ENCODE measurements around the gene NVL.
"Not testable (repeated sequence)": the region's sequence is repeated elsewhere in the genome, so short reads cannot be mapped to it uniquely, and the experiment has no call there.

NVL gene

DNA sequence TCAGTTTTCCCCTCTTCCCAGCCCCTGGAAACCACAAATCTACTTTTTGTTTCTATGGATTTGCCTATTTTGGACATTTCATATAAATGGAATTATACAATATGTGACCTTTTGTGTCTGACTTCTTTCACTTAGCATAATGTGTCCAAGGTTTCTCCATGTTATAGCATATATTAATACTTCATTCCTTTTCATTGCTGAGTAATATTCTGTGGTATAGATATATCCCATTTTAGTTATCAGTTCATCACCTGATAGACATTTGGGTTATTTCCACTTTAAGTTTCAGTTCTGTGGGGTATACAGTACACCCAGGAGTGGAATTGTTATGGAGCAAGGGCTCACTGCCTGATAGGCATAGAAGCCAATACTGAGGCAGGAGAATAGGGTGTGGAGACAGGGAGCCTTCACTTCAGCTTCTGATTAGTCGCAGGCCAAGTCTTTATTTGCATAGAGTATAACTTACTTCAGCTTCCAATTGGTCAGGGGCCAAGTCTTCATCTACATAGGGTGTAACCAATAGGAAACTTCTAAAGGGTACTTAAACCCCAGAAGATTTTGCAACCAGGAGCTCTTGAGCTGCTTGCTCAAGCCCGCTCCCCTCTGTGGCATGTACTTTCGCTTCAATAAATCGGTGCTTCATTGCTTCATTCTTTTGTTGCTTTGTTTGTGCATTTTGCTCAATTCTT, 8.3 kb upstream of the NVL start:
- DNase-seq, result no peak

DNA sequence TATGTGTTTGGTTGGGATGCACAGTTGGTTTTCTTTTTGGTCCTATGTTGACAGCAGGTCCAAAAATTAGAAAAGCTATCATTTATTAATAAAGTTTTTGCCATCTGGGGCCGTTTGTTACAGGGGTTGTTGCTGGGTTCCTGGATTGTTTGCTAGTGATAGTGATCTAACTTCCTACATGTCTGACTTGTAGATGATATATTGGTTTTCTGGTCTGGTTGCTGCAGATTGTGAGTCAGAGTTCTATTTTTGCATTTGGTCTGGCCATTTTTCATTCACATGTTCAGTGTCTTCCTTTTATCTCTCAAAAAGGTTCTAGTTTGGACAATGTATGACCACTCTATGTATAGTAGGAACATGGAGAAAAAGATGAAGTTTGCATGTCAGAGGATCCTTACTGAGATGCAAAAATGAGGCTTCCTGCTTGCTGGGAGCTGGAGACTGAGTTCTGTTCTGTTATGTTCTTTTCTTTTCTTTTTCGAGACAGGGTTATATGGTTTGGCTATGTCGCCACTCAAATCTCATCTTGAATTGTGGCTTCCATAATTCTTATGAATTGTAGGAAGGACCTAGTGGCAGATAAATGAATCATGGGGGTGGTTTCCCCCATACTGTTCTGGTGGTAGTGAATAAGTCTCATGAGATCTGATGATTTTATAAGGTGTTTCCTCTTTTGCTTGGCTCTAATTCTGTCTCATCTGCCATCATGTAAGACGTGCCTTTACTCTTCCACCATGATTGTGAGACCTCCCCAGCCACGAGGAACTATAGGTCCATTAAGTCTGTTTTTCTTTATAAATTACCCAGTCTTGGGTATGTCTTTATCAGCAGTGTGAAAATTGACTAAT, 4.2 kb upstream of the NVL start:
- no peak for DNase-seq

DNA sequence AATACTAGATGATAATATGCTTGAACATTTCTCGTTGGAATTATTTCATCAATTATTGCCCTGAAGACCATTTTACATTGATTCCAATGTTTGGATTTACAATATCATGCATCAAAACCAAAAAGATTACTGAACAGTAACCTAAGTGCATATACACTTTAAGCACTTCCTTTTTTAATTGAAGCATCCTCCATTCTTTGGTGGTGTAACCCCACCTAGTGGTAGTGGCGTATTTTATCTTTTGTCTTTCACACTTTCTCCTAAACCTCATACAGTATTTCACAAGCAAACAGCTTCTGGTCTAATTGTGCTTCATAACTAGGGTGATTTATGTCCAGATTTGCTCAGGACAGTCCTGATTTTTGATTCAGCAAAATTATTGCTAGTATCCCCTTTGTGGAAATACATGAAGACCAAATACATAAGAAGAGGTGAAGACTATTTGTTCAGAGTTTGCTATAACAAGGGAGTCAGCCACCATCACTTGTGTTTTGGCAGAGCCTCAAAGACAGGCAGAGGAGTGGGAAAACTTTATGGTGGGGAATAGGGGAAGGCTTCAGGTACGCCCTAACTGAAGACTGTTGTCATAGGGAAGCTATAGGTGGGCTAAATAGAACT, 3.4 kb upstream of the NVL start:
- peak in 4 of 51 donors; percentile 5 to 66 (median 13) for DNase-seq

- DNase-seq, result no peak
These were observed 1.9 kb upstream of the NVL start for GRCh38 chr1:224331824-224332223.

DNA sequence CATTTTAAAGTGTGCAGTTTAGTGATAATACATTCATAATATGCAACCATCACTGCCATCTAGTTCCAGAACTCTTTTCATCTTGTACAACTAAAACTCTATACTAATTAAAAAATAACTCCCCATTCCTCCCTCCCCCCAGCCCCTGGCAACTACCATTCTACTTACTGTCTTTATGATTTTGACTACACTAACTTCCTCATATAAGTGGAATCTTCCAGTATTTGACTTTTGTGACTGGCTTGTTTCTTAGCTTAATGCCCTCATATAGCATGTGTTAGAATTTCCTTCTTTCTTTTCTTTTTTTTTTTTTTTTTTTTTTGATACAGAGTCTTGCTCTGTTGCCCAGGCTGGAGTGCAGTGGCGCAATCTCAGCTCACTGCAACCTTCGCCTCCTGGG, 1.4 kb upstream of the NVL start:
- no peak for DNase-seq

- no peak for DNase-seq
These were observed 509 bp downstream of the NVL start for GRCh38 chr1:224329484-224329841.

GRCh38 chr1:224328644-224329043, 1.3 kb downstream of the NVL start:
- DNase-seq, result no peak

- DNase-seq, result no peak
These were observed 4.0 kb downstream of the NVL start for GRCh38 chr1:224325959-224326358.

DNA sequence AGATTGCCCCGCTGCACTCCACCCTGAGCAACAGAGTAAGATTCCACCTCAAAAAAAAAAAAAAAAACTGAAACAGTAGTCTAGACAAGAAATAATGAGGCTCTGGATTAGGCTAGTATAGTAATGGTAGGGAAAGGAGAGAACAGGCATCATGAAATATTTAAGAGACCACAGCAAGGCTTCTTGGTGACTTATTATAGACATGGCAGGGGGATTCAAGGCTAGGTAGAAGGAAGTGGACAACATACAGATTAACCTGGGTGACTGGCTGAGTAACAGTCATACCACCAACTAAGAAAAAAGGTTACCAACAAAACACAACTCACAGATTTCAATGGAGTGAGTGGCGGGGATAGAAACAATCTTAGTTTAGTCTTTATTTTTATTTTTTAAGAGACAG, 8.3 kb downstream of the NVL start:
- no peak for DNase-seq

- no peak for DNase-seq
These were observed 12.5 kb downstream of the NVL start for GRCh38 chr1:224317383-224318045.

DNA sequence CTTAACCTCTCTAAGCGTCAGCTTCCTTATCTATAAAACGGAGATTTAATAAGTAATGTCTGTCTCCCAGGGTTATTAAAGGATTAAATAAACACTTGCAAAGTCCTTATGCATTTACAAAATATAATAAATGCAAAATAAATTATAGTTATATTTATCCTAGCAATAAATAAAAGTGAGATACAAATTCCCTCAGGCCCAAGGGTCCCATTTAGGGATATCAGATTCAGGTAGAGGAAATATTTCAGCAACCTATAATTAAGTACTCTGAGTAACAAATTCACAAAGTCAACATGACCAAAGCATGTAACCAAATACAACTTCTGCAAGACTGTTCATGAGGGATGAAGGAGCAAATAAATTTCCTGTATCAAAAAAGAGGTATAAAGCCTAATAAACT, 17.9 kb downstream of the NVL start:
- DNase-seq, result no peak

DNA sequence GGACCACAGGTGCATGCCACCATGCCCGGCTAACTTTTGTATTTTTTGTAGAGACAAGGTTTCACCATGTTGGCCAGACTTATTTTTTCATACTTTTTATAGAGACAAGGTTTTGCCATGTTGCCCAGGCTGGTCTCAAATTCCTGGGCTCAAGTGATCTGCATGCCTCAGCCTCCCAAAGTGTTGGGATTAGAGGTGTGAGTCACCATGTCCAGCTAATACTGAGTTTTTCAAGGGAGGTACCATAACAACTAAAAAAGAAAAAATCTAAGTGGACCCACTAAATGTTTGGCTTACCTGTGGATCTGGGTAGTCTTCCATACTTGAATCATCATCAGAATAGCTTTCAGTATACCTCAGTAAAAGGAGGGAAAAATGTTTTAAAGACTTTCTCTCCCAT, 18.5 kb downstream of the NVL start:
- not testable (repeated sequence) for DNase-seq

DNA sequence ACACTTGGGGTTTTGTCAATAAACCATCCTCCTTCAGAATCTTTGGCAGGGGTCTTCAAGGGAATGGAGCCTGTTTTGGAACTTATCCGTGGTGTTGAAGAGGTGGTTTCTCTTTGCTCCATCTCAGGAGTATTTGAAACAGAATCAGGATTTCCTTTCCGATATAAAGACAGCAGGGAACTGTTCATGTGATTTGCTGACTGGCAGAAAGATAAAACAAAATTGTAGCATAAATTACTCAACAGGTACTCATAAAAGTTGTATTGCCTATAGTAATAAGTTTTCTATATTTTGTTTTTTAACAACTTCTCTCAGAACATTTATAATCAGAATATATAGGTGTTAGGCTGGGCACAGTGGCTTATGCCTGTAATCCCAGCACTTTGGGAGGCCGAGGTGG, 21.9 kb downstream of the NVL start:
- DNase-seq, result no peak

- DNase-seq, result no peak
These were observed 25.2 kb downstream of the NVL start for GRCh38 chr1:224304767-224305166.

DNA sequence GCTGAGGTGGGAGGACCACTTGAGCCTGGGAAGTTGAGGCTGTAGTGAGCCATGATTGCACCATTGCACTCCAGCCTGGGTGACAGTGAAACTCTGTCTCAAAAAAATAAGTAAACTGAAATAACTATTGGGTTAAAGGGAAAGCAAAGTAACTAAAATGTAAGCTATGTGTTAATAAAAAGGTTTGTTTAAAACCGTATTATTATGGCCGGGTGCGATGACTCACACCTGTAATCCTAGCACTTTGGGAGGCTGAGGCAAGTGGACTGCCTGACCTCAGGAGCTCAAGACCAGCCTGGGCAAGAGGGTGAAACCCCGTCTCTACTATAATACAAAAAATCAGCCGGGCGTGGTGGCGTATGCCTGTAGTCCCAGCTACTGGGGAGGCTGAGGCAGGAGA, 27.0 kb downstream of the NVL start:
- DNase-seq, result no peak

GRCh38 chr1:224301391-224301790, 28.6 kb downstream of the NVL start:
- DNase-seq, result no peak

DNA sequence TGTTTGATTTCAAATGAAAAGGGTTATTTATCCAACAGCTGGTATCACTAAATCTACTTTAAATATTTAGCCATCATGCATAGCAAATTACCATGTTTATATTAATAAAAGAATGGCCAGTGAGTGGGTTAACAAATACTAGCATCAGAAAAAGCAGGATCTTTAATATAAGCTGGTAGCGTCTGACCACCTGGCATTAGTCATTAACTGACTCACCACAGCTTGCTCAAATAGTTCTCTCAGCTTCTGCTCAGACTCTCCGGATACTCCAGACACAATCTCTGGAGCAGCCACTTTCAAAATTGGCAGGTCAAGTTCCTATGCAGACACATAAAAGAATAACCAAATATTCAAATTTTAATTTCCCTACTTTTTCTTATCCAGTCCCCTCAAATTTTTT, 29.6 kb downstream of the NVL start:
- DNase-seq, result no peak

- no peak for DNase-seq
These were observed 31.3 kb downstream of the NVL start for GRCh38 chr1:224298346-224299330.

- DNase-seq, result no peak
These were observed 35.2 kb downstream of the NVL start for GRCh38 chr1:224294775-224295174.

GRCh38 chr1:224292419-224292818, 37.6 kb downstream of the NVL start:
- no peak for DNase-seq

GRCh38 chr1:224289396-224289795, 40.6 kb downstream of the NVL start:
- peak in 4 of 51 donors; percentile 1 to 2 (median 2) for DNase-seq

Measured in hypothalamus (tissue), 51 donors.